ENCODE data around the gene KRTAP19-1. TPM values are rescaled to one million over a fixed set of nuclear protein-coding genes. Genes with fewer than 3 reads are reported as not detected.

The KRTAP19-1 gene
- total and polyA plus RNA-seq, 9 of the 15 experiments (the other 6 are each of a cell fraction or from before 2014, with no cell fraction given) = not detected

DNA sequence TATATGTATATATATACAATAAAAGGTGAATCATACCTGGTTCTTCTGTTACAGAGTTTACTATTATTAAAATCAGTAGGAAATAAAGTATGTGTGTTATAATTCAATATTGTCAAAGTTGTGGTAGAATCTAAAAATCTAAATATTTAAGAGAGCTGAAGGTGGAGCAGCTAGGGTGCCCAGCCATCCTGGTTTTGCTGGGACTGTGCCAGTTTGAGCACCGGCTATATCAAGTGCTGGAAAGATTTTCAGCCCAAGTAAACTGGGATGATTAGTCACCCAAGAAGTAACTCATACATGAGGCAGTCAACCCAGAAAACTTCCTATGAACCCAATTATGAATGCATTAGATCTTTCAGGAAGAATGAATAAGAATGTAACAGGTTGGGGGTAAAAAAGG is 38.7 kb upstream of the KRTAP19-1 start:
- no peak overlapping the region for H3K27ac ChIP-seq (ENCODE audit: extremely low read depth, low read depth, low read length)
- H3K9me1 ChIP-seq (ENCODE audit: control insufficient read depth, insufficient read depth, low read length) = no peaks in the 10 kb centered on the region
- in situ Hi-C loops (cut with MboI) (no loop called here), intact Hi-C loops (cut with micrococcal nuclease) (no loop called here)
- H3K4me3 ChIP-seq = no peak overlapping the region
- H3K36me3 ChIP-seq (ENCODE audit: control insufficient read depth, insufficient read depth, low read length) = no peaks in the 10 kb centered on the region
- H3K79me2 ChIP-seq (ENCODE audit: control insufficient read depth, insufficient read depth, low read length) = no peaks in the 10 kb centered on the region
- POLR2A ChIA-PET = no interaction called here
- TF ChIP-seq, protein P1, sequence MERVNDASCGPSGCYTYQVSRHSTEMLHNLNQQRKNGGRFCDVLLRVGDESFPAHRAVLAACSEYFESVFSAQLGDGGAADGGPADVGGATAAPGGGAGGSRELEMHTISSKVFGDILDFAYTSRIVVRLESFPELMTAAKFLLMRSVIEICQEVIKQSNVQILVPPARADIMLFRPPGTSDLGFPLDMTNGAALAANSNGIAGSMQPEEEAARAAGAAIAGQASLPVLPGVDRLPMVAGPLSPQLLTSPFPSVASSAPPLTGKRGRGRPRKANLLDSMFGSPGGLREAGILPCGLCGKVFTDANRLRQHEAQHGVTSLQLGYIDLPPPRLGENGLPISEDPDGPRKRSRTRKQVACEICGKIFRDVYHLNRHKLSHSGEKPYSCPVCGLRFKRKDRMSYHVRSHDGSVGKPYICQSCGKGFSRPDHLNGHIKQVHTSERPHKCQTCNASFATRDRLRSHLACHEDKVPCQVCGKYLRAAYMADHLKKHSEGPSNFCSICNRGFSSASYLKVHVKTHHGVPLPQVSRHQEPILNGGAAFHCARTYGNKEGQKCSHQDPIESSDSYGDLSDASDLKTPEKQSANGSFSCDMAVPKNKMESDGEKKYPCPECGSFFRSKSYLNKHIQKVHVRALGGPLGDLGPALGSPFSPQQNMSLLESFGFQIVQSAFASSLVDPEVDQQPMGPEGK (CRISPR knock-in tag; IDR thresholded peaks at IDR 0.05; ENCODE audit: borderline replicate concordance) = no peak
- TF ChIP-seq NBN (IDR thresholded peaks at IDR 0.05; ENCODE audit: low read depth) = no peak
- TF ChIP-seq SRSF1 (IDR thresholded peaks at IDR 0.05; ENCODE audit: low read depth, low read length) = no peak
- TF ChIP-seq, protein P2, sequence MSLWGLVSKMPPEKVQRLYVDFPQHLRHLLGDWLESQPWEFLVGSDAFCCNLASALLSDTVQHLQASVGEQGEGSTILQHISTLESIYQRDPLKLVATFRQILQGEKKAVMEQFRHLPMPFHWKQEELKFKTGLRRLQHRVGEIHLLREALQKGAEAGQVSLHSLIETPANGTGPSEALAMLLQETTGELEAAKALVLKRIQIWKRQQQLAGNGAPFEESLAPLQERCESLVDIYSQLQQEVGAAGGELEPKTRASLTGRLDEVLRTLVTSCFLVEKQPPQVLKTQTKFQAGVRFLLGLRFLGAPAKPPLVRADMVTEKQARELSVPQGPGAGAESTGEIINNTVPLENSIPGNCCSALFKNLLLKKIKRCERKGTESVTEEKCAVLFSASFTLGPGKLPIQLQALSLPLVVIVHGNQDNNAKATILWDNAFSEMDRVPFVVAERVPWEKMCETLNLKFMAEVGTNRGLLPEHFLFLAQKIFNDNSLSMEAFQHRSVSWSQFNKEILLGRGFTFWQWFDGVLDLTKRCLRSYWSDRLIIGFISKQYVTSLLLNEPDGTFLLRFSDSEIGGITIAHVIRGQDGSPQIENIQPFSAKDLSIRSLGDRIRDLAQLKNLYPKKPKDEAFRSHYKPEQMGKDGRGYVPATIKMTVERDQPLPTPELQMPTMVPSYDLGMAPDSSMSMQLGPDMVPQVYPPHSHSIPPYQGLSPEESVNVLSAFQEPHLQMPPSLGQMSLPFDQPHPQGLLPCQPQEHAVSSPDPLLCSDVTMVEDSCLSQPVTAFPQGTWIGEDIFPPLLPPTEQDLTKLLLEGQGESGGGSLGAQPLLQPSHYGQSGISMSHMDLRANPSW (CRISPR knock-in tag; IDR thresholded peaks at IDR 0.05) = no peak
- TF ChIP-seq ELF1 (tag; IDR thresholded peaks at IDR 0.05) = no peak
- TF ChIP-seq TGIF2 (CRISPR knock-in tag; IDR thresholded peaks at IDR 0.05) = no peak
- no peaks in the 10 kb centered on the region for H3K27me3 ChIP-seq (ENCODE audit: control insufficient read depth in 2 of 2, insufficient read depth in 2 of 2, low read length in 2 of 2)
- CTCF ChIA-PET (ENCODE audit: low intra/inter-chr PET ratio) = no interaction called here
- H2AFZ ChIP-seq (ENCODE audit: low read depth, low read length) = no peak overlapping the region
- DNase-seq (ENCODE audit: extremely low read depth in 1 of 4, low spot score in 3 of 4) (no peak), ATAC-seq (no peak), FAIRE-seq (no peak)
- H4K20me1 ChIP-seq (replicated peaks; ENCODE audit: control insufficient read depth, insufficient read depth, low read length) = no peaks in the 10 kb centered on the region
- no peaks in the 10 kb centered on the region; the same call in 1 of the 2 replicates for H3K9me3 ChIP-seq (replicated peaks; ENCODE audit: control insufficient read depth, insufficient read depth, low read depth, low read length)
- H3K9ac ChIP-seq (ENCODE audit: insufficient read depth in 1 of 2, low read depth in 2 of 2, low read length in 2 of 2) = no peak overlapping the region
- no TSS peak for BruUV-seq (replicated peaks)
- H3K4me2 ChIP-seq (ENCODE audit: insufficient read depth, low read length) = no peak overlapping the region
- H3K4me1 ChIP-seq (replicated peaks in 1 of 2; ENCODE audit: control insufficient read depth in 2 of 2, insufficient read depth in 2 of 2, low read length in 2 of 2) = no peaks in the 10 kb centered on the region
- 0% methylated on average over 1 of the region's 1 CpG for WGBS (ENCODE audit: insufficient coverage, low coverage, missing lambda C conversion rate)
